GM12873 (cell line): ENCODE data around the gene HEBP2.

Experiments
- CTCF ChIP-seq: IDR thresholded peaks from 2 replicates; pipeline ENCODE4 v1.5.1; 2012; ENCODE audit warnings: low read depth, mild to moderate bottlenecking, moderate library complexity, low read length, control low read depth; ENCODE audit not compliant: insufficient read depth; ENCODE audit errors: missing control alignments

The HEBP2 gene

GRCh38 chr6:138465007-138465645 lies 61.1 kb downstream of the HEBP2 start:
- TF ChIP-seq CTCF = no peak

- no peak for TF ChIP-seq CTCF
Measured at GRCh38 chr6:138467901-138468300, 63.9 kb downstream of the HEBP2 start.

- TF ChIP-seq CTCF = no peak
Measured at GRCh38 chr6:138468320-138469015, 64.4 kb downstream of the HEBP2 start.
